IMR-90 (cell line): ENCODE data around the gene PRR14L. TPM values are rescaled to one million over a fixed set of nuclear protein-coding genes. Genes with fewer than 3 reads are reported as not detected.
A peak's percentile ranks its signal among the peaks of the same experiment; 100 is the strongest.

Experiments
- ATAC-seq: fragments of 200-7000 bp; cut with Tn5 transposase; 2 replicates; pipeline ENCODE4 v1.9.1; 2020; ENCODE audit warnings: low read depth, mild to moderate bottlenecking, moderate library complexity
- BruUV-seq: library from RNA; stranded (reverse); fragments of 400-500 nt; replicated peaks from 2 replicates; lab custom pipeline; 2021; lab: Mats Ljungman, UMichigan
- CTCF ChIA-PET: fragments of 300-600 bp; formaldehyde crosslinking; extraction: SDS; loops from one replicate; lab custom pipeline; 2021; ENCODE audit warnings: antibody characterized with exemption; lab: Yijun Ruan, JAX
- POLR2A ChIA-PET: fragments of 300-600 bp; sonication (Branson Sonifier 250); formaldehyde crosslinking; loops from one replicate; lab custom pipeline; 2022; ENCODE audit warnings: antibody characterized with exemption; ENCODE audit not compliant: unreplicated experiment; lab: Charles Lee
- DNase-seq: peaks from one replicate; pipeline ENCODE4 v3.0.0; 2013
- H2AFZ ChIP-seq: replicated peaks from 2 replicates; pipeline ENCODE3; 2013; ENCODE audit warnings: low read length, mild to moderate bottlenecking; ENCODE audit not compliant: poor library complexity
- H2AK5ac ChIP-seq: 2 replicates; pipeline ENCODE4 v1.6.1; 2013; ENCODE audit warnings: low read depth, low read length, inconsistent platforms
- H2AK9ac ChIP-seq: replicated peaks from 2 replicates; pipeline ENCODE3; 2013; ENCODE audit warnings: mild to moderate bottlenecking, low read depth, low read length, moderate library complexity; ENCODE audit not compliant: poor library complexity
- H2BK120ac ChIP-seq: 2 replicates; pipeline ENCODE4 v1.6.1; 2013; ENCODE audit warnings: low read depth, low read length, inconsistent platforms
- H2BK15ac ChIP-seq: 3 replicates; pipeline ENCODE4 v1.6.1; 2013; ENCODE audit warnings: low read depth, low read length, inconsistent platforms
- H2BK20ac ChIP-seq: 2 replicates; pipeline ENCODE4 v1.6.1; 2013; ENCODE audit warnings: low read depth, mild to moderate bottlenecking, inconsistent platforms, low read length, moderate library complexity
- H2BK5ac ChIP-seq: 2 replicates; pipeline ENCODE4 v1.6.1; 2013; ENCODE audit warnings: mild to moderate bottlenecking, low read depth, low read length, inconsistent platforms; ENCODE audit not compliant: poor library complexity, severe bottlenecking
- H3K14ac ChIP-seq: replicated peaks from 2 replicates; pipeline ENCODE4 v1.6.1; 2013; ENCODE audit warnings: low read depth, low read length, inconsistent platforms
- H3K18ac ChIP-seq: 2 replicates; pipeline ENCODE4 v1.6.1; 2013; ENCODE audit warnings: low read depth, low read length, control low read depth
- H3K23ac ChIP-seq: 2 replicates; pipeline ENCODE4 v1.6.1; 2013; ENCODE audit warnings: low read depth, low read length, inconsistent platforms
- H3K27ac ChIP-seq: 2 replicates; pipeline ENCODE4 v1.5.1; 2013; ENCODE audit warnings: mild to moderate bottlenecking, control low read depth, low read length; ENCODE audit not compliant: insufficient read depth
- H3K27me3 ChIP-seq: 2 replicates; pipeline ENCODE4 v1.6.1; 2013; ENCODE audit warnings: low read length; ENCODE audit not compliant: control insufficient read depth, insufficient read depth
- H3K36me3 ChIP-seq: 2 replicates; pipeline ENCODE4 v1.6.1; 2013; ENCODE audit warnings: low read length, mixed read lengths; ENCODE audit not compliant: control insufficient read depth, insufficient read depth
- H3K4ac ChIP-seq: 2 replicates; pipeline ENCODE4 v1.6.1; 2013; ENCODE audit warnings: low read depth, low read length, inconsistent platforms
- H3K4me1 ChIP-seq: 2 replicates; pipeline ENCODE4 v1.6.1; 2013; ENCODE audit warnings: low read length, mixed read lengths; ENCODE audit not compliant: control insufficient read depth, insufficient read depth
- H3K4me2 ChIP-seq: 2 replicates; pipeline ENCODE4 v1.6.1; 2013; ENCODE audit warnings: low read depth, mild to moderate bottlenecking, control low read depth, low read length, moderate library complexity
- H3K4me3 ChIP-seq: 2 replicates; pipeline ENCODE4 v1.5.1; 2013; ENCODE audit warnings: low read depth, mild to moderate bottlenecking, control low read depth, low read length, moderate library complexity; ENCODE audit not compliant: insufficient read depth
- H3K56ac ChIP-seq: 2 replicates; pipeline ENCODE4 v1.6.1; 2013; ENCODE audit warnings: low read length, inconsistent platforms; ENCODE audit not compliant: insufficient read depth; ENCODE audit errors: extremely low read depth
- H3K79me1 ChIP-seq, 2 experiments: 2 replicates each; pipeline ENCODE4 v1.6.1; 2013; ENCODE audit warnings: low read length in 2 of 2, inconsistent platforms in 1 of 2, low read depth in 1 of 2
- H3K9ac ChIP-seq: 2 replicates; pipeline ENCODE4 v1.6.1; 2013; ENCODE audit warnings: low read depth, low read length, control low read depth
- H3K9me1 ChIP-seq: 2 replicates; pipeline ENCODE4 v1.6.1; 2013; ENCODE audit warnings: low read length, inconsistent platforms; ENCODE audit not compliant: insufficient read depth
- H3K9me3 ChIP-seq: 2 replicates; pipeline ENCODE4 v1.6.1; 2013; ENCODE audit warnings: low read length; ENCODE audit not compliant: control insufficient read depth, insufficient read depth
- H4K20me1 ChIP-seq: 2 replicates; pipeline ENCODE4 v1.6.1; 2013; ENCODE audit warnings: low read length, inconsistent platforms; ENCODE audit not compliant: insufficient read depth
- H4K5ac ChIP-seq: 2 replicates; pipeline ENCODE4 v1.6.1; 2013; ENCODE audit warnings: mild to moderate bottlenecking, low read depth, low read length, control low read depth
- H4K8ac ChIP-seq, 2 experiments: 2 replicates each; pipeline ENCODE4 v1.6.1; 2013; ENCODE audit warnings: low read depth in 2 of 2, low read length in 2 of 2, control low read depth in 1 of 2, inconsistent platforms in 1 of 2
- H4K91ac ChIP-seq: 2 replicates; pipeline ENCODE4 v1.6.1; 2013; ENCODE audit warnings: low read depth, low read length, inconsistent platforms; ENCODE audit not compliant: insufficient read depth
- BHLHE40 ChIP-seq: fragments of 150-350 bp; IDR thresholded peaks from 2 replicates; pipeline ENCODE4 v1.6.1; 2016; ENCODE audit warnings: mild to moderate bottlenecking, low read depth, low read length
- CEBPB ChIP-seq: IDR thresholded peaks from 2 replicates; pipeline ENCODE4 v1.6.1; 2012; ENCODE audit warnings: low read depth, low read length, improper control_type of control experiment
- CHD1 ChIP-seq: IDR thresholded peaks from 2 replicates; pipeline ENCODE4 v1.6.1; 2012; ENCODE audit warnings: low read depth, low read length, improper control_type of control experiment
- FOS ChIP-seq: fragments of 150-350 bp; IDR thresholded peaks from 2 replicates; pipeline ENCODE4 v1.6.1; 2016; ENCODE audit warnings: low read depth, low read length
- MAFK ChIP-seq: IDR thresholded peaks from 2 replicates; pipeline ENCODE4 v1.6.1; 2012; ENCODE audit warnings: low read depth, low read length, improper control_type of control experiment
- MAZ ChIP-seq: IDR thresholded peaks from 2 replicates; pipeline ENCODE4 v1.6.1; 2012; ENCODE audit warnings: low read depth, mild to moderate bottlenecking, low read length, improper control_type of control experiment, moderate library complexity, borderline replicate concordance
- MXI1 ChIP-seq: IDR thresholded peaks from 2 replicates; pipeline ENCODE4 v1.6.1; 2012; ENCODE audit warnings: low read depth, mild to moderate bottlenecking, low read length, moderate library complexity, borderline replicate concordance
- NFE2L2 ChIP-seq: fragments of 150-350 bp; IDR thresholded peaks from 2 replicates; pipeline ENCODE4 v1.6.1; 2016; ENCODE audit warnings: low read depth, mild to moderate bottlenecking, low read length
- POLR2A ChIP-seq: IDR thresholded peaks from 2 replicates; pipeline ENCODE4 v1.6.1; 2012; ENCODE audit warnings: mild to moderate bottlenecking, low read depth, low read length
- RAD21 ChIP-seq: IDR thresholded peaks from 2 replicates; pipeline ENCODE4 v1.6.1; 2012; ENCODE audit warnings: low read length, improper control_type of control experiment
- RCOR1 ChIP-seq: IDR thresholded peaks from 2 replicates; pipeline ENCODE4 v1.6.1; 2012; ENCODE audit warnings: mild to moderate bottlenecking, low read length, improper control_type of control experiment; ENCODE audit not compliant: insufficient replicate concordance
- RFX5 ChIP-seq: IDR thresholded peaks from 2 replicates; pipeline ENCODE4 v1.8.0; 2012; ENCODE audit warnings: low read depth, mild to moderate bottlenecking, low read length, moderate library complexity
- SMC3 ChIP-seq: fragments of 150-350 bp; IDR thresholded peaks from 2 replicates; pipeline ENCODE4 v1.6.1; 2016; ENCODE audit warnings: low read depth, mild to moderate bottlenecking, antibody characterized with exemption, low read length, moderate library complexity
- WGBS, 2 experiments: methylation state at CpG; one replicate each; pipeline versions ENCODE4 v1.1.5 to v1.1.7; 2013; ENCODE audit warnings: missing lambda C conversion rate in 2 of 2; ENCODE audit not compliant: insufficient read length in 1 of 2; ENCODE audit errors: extremely low coverage in 2 of 2; 5-methylcytosine and 5-hydroxymethylcytosine counted together
- dilution Hi-C: fragments of 300-500 bp; cut with HindIII; formaldehyde crosslinking; loops from one replicate; pipeline ENCODE4 v1.14.3; 2018; ENCODE audit warnings: low sequenced_read_pairs; ENCODE audit not compliant: unreplicated experiment
- in situ Hi-C: fragments of 300-500 bp; cut with MboI; formaldehyde crosslinking; loops from 3 replicates; pipeline ENCODE4 v1.14.3; 2019; ENCODE audit warnings: low sequenced_read_pairs, inconsistent platforms, mixed read lengths
- intact Hi-C: fragments of 100-400 bp; cut with micrococcal nuclease; formaldehyde crosslinking; loops from 2 replicates; pipeline ENCODE4 v1.10.0; 2022
- polyA plus RNA-seq, 3 experiments: library from polyadenylated mRNA; depleted of rRNA; stranded (reverse); fragments of >200 nt; gene quantifications; 2 replicates each; pipeline ENCODE4 v1.2.3, GENCODE V29; 2012; ENCODE audit warnings: low replicate concordance in 1 of 3
- total RNA-seq: library from RNA; depleted of rRNA; stranded (reverse); fragments of >200 nt; gene quantifications from 2 replicates; pipeline ENCODE4 v1.2.3, GENCODE V29; 2012
- TF ChIP-seq, protein P1 (sequence below): fragments of 150-350 bp; IDR thresholded peaks from 2 replicates; pipeline ENCODE4 v1.6.1; 2017; ENCODE audit warnings: mild to moderate bottlenecking, antibody characterized with exemption, low read length, low read depth
- TF ChIP-seq, protein P2 (sequence below): conservative IDR thresholded peaks from 2 replicates; pipeline ENCODE4 v1.5.1; 2012; ENCODE audit warnings: mild to moderate bottlenecking, low read depth, low read length, improper control_type of control experiment
- TF ChIP-seq, protein P3 (sequence below): fragments of 150-350 bp; IDR thresholded peaks from 2 replicates; pipeline ENCODE4 v1.6.1; 2016; ENCODE audit warnings: low read depth, mild to moderate bottlenecking, low read length, moderate library complexity, borderline replicate concordance

PRR14L gene
- total and polyA plus RNA-seq, 2 of the 4 experiments (the other 2 are of a cell fraction): 9.0 to 19.7 TPM

DNA sequence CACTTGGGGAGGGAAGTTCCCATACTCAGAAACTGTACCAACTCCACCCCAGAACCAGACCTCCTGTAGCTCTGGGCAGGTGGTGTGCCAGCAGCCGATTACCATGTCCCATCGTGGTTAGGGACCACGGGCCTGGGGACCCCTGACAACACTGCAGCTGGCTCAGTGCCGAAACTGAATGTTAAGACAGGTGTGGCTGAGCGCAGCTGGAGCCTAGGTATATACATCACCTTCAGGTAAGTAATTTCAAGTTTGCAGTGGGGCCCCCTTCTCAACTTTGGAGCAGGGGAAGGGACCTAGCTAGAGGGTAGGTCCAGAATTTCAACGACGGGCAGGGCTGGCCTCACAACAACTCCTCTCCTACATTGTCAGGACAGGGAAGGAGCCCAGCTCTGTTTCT, 67.2 kb downstream of the PRR14L start:
- Histone ChIP-seq H2AFZ (no peak overlapping the region), H4K5ac (peak overlapping the region; percentile 31; the same call in 1 of the 2 replicates), H4K91ac (no peak overlapping the region), H3K14ac (no peak overlapping the region), H3K27ac (peak overlapping the region; percentile 22; the same call in 1 of the 2 replicates), H4K8ac (peak overlapping the region in 1 of 2 experiments; percentile 53; a peak in 1 of 4 replicates), H3K23ac (no peak overlapping the region), H3K9me3 (no peaks in the 10 kb centered on the region), H3K9me1 (peaks cover 14% of the 10 kb centered on the region), H2BK15ac (peak overlapping the region; percentile 67; the same call in 1 of the 3 replicates), H2AK5ac (peak overlapping the region; percentile 54; the same call in 1 of the 2 replicates), H3K4me1 (peaks cover 25% of the 10 kb centered on the region), H3K79me1 (peaks cover 11 to 24% of the 10 kb centered on the region in 2 experiments; a peak in 3 of 4 replicates), H3K18ac (no peak overlapping the region), H2BK120ac (no peak overlapping the region), H3K4me3 (no peak overlapping the region), H3K9ac (no peak overlapping the region), H3K4me2 (no peak overlapping the region), H3K4ac (peak overlapping the region; percentile 57), H3K27me3 (no peaks in the 10 kb centered on the region), H4K20me1 (0 out of 2 replicates have a peak, but pooled peaks cover 3% of the 10 kb centered on the region), H2BK20ac (no peak overlapping the region), H2AK9ac (no peak overlapping the region), H3K36me3 (peaks cover 34% of the 10 kb centered on the region), H2BK5ac (peak overlapping the region; percentile 90), H3K56ac (no peak overlapping the region)
- TF ChIP-seq POLR2A: no peak
- no peak for TF ChIP-seq MAFK
- no peak for TF ChIP-seq CEBPB
- TF ChIP-seq RFX5: no peak
- TF ChIP-seq, protein P1, sequence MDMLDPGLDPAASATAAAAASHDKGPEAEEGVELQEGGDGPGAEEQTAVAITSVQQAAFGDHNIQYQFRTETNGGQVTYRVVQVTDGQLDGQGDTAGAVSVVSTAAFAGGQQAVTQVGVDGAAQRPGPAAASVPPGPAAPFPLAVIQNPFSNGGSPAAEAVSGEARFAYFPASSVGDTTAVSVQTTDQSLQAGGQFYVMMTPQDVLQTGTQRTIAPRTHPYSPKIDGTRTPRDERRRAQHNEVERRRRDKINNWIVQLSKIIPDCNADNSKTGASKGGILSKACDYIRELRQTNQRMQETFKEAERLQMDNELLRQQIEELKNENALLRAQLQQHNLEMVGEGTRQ: no peak
- TF ChIP-seq RCOR1: no peak
- TF ChIP-seq, protein P2, sequence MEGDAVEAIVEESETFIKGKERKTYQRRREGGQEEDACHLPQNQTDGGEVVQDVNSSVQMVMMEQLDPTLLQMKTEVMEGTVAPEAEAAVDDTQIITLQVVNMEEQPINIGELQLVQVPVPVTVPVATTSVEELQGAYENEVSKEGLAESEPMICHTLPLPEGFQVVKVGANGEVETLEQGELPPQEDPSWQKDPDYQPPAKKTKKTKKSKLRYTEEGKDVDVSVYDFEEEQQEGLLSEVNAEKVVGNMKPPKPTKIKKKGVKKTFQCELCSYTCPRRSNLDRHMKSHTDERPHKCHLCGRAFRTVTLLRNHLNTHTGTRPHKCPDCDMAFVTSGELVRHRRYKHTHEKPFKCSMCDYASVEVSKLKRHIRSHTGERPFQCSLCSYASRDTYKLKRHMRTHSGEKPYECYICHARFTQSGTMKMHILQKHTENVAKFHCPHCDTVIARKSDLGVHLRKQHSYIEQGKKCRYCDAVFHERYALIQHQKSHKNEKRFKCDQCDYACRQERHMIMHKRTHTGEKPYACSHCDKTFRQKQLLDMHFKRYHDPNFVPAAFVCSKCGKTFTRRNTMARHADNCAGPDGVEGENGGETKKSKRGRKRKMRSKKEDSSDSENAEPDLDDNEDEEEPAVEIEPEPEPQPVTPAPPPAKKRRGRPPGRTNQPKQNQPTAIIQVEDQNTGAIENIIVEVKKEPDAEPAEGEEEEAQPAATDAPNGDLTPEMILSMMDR: no peak
- no peak for TF ChIP-seq SMC3
- no peak for TF ChIP-seq FOS
- TF ChIP-seq, protein P3, sequence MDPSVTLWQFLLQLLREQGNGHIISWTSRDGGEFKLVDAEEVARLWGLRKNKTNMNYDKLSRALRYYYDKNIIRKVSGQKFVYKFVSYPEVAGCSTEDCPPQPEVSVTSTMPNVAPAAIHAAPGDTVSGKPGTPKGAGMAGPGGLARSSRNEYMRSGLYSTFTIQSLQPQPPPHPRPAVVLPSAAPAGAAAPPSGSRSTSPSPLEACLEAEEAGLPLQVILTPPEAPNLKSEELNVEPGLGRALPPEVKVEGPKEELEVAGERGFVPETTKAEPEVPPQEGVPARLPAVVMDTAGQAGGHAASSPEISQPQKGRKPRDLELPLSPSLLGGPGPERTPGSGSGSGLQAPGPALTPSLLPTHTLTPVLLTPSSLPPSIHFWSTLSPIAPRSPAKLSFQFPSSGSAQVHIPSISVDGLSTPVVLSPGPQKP: no peak
- TF ChIP-seq CHD1: no peak
- no peak for TF ChIP-seq RAD21
- TF ChIP-seq BHLHE40: no peak
- TF ChIP-seq NFE2L2: no peak
- no peak for TF ChIP-seq MXI1
- no peak for TF ChIP-seq MAZ
- ChIA-PET CTCF (interaction anchor here (0.7 kb wide), 1 partner anchor 13 kb away, joined by 3 read pairs; no protein-coding TSS in a partner anchor), POLR2A (no interaction called here)
- intact Hi-C loops: loop anchor here (5.0 kb wide), 2 partner anchors 40 to 65 kb away; no protein-coding TSS in a partner anchor
- no TSS peak for BruUV-seq
- WGBS, 2 experiments: no CpG with 5 or more reads among the region's 7 CpGs
- dilution Hi-C loops: no loop called here
- no peak for ATAC-seq
- no peak for DNase-seq
- in situ Hi-C loops: loop anchor here (25.0 kb wide), 1 partner anchor 405 kb away; no protein-coding TSS in a partner anchor
